Endometrial microvascular endothelial cells (primary cell): ENCODE measurements around the gene KCMF1. TPM values are rescaled to one million over a fixed set of nuclear protein-coding genes. Genes with fewer than 3 reads are reported as not detected.

ENCODE experiments used
- in situ Hi-C: cut with HindIII; loops from 2 replicates; pipeline ENCODE4 v1.10.0; 2017; ENCODE audit warnings: low sequenced_read_pairs, low pct_unique_long_range_greater_than_20kb; ENCODE audit errors: inconsistent ontology term
- total RNA-seq: library from RNA; depleted of rRNA; stranded (reverse); fragments of >200 nt; gene quantifications from one replicate; pipeline ENCODE4 v1.2.3, GENCODE V29; 2015; ENCODE audit errors: inconsistent ontology term

The KCMF1 gene
- total RNA-seq, 1 donor from 2014 or later = 68.7 TPM

GRCh38 chr2:84971510-84972206 is 697 bp downstream of the KCMF1 start:
- in situ Hi-C loops = no loop called here

- in situ Hi-C loops = no loop called here
Observed at GRCh38 chr2:84972207-84972783, 1.3 kb downstream of the KCMF1 start.

GRCh38 chr2:84972932-84973331 is 2.0 kb downstream of the KCMF1 start:
- in situ Hi-C loops = no loop called here

GRCh38 chr2:84980263-84980983 is 9.5 kb downstream of the KCMF1 start:
- in situ Hi-C loops = no loop called here

- in situ Hi-C loops = no loop called here
Observed at GRCh38 chr2:84986018-84986417, 15.1 kb downstream of the KCMF1 start.

- in situ Hi-C loops = no loop called here
Observed at GRCh38 chr2:84989422-84989821, 18.5 kb downstream of the KCMF1 start.

- in situ Hi-C loops = no loop called here
Observed at GRCh38 chr2:84989927-84990326, 19.0 kb downstream of the KCMF1 start.

- in situ Hi-C loops = no loop called here
Observed at GRCh38 chr2:84991404-84992160, 20.6 kb downstream of the KCMF1 start.

GRCh38 chr2:84995826-84996225 is 24.9 kb downstream of the KCMF1 start:
- in situ Hi-C loops = no loop called here

GRCh38 chr2:84996909-84997308 is 25.9 kb downstream of the KCMF1 start:
- in situ Hi-C loops = no loop called here

GRCh38 chr2:84999553-84999955 is 28.6 kb downstream of the KCMF1 start:
- in situ Hi-C loops = no loop called here

- in situ Hi-C loops = no loop called here
Observed at GRCh38 chr2:85001595-85001994, 30.6 kb downstream of the KCMF1 start.

- in situ Hi-C loops = no loop called here
Observed at GRCh38 chr2:85002534-85002933, 31.6 kb downstream of the KCMF1 start.

GRCh38 chr2:85008252-85008651 is 37.3 kb downstream of the KCMF1 start:
- in situ Hi-C loops = no loop called here

- in situ Hi-C loops = no loop called here
Observed at GRCh38 chr2:85009019-85009618, 38.2 kb downstream of the KCMF1 start.

- in situ Hi-C loops = no loop called here
Observed at GRCh38 chr2:85010404-85010803, 39.4 kb downstream of the KCMF1 start.

GRCh38 chr2:85011098-85011497 is 40.1 kb downstream of the KCMF1 start:
- in situ Hi-C loops = no loop called here

- in situ Hi-C loops = no loop called here
Observed at GRCh38 chr2:85011747-85012146, 40.8 kb downstream of the KCMF1 start.

GRCh38 chr2:85012431-85012830 is 41.5 kb downstream of the KCMF1 start:
- in situ Hi-C loops = no loop called here
